Hematopoietic multipotent progenitor cell treated with erythropoietin and hydrocortisone succinate and interleukin-3 and kit ligand, for 15 days (in vitro differentiated cells): ENCODE results near the gene HMCN2.
"Not testable (repeated sequence)": the region's sequence is repeated elsewhere in the genome, so short reads cannot be mapped to it uniquely, and the experiment has no call there.

Experiments
- DNase-seq: peaks from one replicate; pipeline ENCODE4 v3.0.0-alpha.2; 2015; ENCODE audit warnings: low spot score

Gene HMCN2

DNA sequence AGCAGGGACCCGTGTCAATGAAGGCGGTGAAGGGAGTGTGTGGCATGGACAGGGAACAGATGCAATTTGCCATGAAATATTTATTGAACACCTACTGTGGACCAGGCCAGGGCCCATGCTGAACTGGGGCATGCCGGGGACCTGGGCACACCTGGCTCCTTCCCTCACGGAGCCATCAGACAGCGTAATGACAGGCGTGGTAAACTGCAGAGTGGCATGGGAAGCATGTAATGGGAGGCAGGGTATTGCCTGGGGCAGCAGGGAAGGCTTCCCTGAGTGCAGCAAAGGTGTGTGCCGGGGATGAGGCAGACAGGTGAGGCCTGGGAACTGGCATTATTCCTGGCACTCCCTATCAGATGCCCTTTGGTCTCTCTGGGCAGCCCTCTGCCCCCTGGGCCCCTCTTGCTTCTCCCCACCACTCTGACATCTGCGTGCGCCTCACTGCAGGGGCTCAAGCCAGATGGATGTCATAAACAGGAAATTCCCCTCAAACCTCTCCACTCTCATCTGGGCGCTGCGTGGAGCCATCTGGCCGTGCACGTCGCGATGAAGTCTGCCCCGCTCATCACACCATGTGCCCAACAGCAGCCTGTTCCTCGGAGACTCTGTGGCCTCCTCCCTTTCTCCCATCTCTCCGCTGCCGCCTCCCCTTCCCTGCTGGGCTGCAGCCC, 67.6 kb downstream of the HMCN2 start:
- DNase-seq, result no peak

DNA sequence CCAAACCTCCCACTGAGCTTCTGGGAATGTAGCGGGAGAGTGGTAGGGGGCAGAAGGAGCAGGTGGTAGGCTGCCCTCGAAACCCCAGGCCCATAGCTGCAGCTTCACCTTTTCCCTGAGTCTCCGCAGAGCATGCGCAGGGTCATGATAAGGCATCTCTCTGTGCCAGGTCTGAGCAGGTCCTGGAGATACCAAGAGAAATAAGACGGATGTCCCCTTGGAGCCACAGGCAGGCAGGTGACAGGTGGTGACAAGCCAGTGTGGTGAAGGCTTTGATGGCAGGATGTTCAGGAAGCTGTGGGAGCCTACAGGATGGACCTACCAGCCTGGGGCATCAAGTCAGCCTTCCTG, 68.1 kb downstream of the HMCN2 start:
- DNase-seq, result no peak

DNA sequence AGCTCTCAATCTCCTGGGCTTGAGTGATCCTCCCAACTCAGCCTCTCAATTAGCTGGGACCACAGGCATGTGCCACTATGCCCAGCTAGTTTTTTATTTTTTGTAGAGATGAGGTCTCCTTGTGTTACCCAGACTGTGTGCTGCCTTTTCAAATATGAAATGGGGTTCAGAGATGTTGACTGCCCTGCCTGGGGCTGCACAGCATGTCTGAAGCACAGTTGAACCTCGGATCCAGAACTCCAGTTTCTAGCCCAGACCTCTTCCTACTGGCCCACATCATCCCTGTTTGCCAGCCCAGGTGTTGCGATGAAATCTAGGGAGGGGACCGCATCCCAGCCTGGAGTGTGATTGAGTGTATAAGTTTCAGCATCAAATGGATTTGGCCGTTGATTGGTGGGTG, 69.4 kb downstream of the HMCN2 start:
- no peak for DNase-seq

DNA sequence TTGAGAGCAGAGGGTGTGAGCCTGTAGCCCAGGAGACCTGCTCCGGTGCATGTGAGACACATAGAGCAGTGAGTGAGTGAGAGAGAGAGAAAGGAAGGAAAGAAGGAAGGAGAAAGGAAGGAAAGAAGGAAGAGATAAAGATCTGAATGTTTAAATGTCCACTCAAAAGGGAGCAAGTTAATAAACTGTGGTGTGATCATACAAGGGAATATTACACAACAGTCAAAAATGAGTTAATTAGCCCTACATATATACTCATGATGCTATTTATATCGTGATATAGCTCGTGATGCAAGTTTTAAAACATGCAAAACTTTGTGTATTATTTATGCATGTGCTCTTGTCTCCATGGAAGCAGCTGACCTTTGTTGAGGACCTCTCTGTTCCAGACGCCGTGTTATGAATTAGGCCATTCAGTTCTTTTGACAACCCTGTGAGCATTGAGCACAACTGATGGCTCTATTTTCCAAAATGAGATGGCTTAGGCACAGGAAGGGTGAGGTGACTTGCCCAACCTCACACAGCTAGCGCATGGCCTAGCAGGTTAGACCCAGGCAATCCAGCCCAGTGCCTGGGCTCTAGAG, 70.6 kb downstream of the HMCN2 start:
- DNase-seq, result no peak

DNA sequence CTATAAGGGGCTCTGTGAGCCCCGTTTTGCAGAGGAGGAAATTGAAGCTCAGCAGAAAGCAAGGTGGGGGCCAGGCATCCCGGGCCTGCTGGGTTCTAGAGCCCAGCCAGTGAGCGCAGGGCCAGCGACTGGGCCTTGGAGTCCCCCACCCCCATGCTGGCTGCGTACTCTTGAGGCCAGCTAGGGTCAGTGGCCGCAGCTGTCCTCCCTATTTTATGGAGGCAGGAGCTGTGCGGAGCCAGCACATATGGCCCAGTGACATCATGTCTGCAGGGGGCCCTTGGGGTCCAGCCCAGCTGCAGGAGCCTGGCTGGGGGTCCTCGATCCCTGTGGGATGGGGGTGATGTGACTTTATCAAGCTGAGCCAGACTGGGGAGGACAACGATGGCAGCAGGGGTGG, 71.3 kb downstream of the HMCN2 start:
- DNase-seq, result no peak

DNA sequence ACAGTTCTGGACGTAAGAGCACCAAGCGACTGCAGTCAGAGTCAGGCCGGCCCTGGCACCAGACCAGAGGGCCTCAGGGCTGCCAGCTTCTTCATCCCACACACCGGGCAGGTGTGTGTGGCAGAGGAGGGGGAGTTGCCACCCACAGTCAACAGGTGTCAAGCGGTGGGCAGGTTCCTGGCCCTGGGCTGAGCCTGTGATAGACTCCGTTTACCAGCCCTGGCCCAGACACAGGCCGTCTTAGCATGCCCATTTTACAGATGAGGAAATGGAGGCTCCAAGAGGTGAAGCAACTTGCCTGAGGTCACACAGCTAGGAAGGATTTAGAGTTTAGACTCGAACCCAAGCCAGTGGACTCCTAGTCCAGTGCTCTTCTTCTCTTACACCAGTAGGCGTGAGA, 71.8 kb downstream of the HMCN2 start:
- no peak for DNase-seq

DNA sequence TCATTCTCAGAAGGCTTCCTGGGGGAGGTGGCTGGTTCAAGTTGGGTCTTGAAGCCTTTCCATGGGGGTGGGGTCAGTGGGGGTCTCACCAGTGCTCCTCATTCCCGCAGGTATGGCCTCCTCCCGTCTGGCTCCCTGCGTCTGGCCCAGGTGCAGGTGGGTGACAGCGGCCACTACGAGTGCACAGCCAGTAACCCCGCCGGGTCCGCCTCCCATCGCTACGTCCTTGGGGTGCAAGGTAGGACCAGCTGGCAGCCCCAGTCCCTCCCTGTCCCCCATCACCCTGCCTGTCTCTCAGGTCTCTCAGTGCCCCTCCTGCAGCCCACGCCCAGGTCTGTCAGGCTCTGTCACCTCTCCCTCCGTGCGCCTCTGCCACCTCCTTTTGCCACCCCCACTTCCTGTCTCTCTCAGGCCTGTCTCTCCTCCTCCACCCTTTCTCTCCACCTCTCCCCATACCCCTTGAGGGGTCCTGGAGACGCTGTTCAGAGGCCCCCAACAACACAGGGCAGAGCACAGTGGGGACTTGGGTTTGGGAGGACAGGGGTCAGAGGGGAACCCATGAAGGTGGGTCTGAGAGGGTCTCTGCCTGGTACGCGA, 72.3 kb downstream of the HMCN2 start:
- DNase-seq, result no peak

DNA sequence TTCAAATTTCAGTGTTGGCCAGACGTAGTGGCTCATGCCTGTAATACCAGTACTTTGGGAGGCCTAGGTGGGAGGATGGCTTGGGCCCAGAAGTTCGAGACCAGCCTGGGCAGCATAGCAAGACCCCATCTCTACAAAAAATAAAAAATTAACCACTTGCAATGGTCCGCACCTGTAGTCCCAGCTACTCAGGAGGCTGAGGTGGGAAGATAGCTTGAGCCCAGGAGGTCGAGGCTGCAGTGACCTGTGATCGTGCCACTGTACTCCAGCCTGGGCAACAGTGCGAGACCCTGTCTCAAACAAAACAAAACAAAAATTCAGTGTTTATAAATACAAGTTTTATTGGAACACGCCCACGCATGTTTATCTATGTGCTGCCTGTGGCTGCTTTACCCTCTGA, 73.3 kb downstream of the HMCN2 start:
- not testable (repeated sequence) for DNase-seq

DNA sequence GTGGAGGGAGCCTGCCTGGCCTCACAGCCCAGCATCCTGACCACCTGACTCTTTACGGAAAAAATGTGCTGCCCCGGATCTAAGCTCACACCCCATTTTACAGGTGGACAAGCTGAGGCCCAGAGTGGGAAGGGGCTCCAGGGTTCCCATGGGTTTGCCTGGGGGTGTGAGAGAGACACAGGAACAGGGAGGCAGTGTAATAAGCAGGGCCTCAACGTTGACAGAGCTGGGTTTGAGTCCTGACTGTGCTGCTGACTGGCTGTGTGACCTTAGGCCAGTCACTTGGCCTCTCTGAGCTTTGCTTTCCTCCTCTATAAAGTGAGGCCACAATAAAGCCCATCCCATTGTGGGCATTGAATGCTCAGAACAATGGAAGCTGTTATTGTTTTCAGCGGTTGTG, 73.7 kb downstream of the HMCN2 start:
- no peak for DNase-seq

DNA sequence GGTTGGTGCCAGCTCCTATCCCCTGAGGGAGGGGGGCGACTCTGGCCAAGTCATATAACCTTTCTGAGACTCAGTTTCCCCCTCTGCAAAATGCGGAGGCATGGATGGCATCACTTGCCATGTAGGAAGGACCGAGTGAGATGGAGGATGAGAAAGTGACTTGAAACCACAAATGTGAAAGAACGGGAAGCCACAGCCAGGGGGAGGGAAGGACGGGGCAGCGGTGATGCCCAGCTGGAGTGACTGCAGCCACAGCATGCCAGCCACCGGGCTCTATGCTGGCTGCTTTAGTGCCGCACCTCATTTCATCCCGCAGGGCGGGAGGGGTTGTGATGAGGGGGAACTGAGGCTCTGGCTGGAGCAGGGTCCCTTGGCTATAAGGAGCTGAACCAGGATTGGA, 74.5 kb downstream of the HMCN2 start:
- no peak for DNase-seq

DNA sequence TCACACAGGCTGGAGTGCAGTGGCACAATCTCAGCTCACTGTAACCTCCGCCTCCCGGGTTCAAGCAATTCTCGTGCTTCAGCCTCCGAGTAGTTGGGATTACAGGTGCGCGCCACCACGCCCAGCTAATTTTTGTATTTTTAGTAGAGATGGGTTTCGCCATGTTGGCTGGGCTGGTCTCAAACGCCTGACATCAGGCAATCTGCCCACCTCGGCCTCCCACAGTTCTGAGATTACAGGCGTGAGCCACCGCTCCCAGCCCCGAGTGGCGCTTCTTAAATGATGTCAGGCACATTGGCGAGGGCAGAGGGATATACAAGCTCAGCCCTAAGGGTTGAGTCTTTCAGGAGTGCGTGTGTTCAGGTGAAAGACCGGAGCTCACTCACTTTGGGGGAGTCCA, 75.0 kb downstream of the HMCN2 start:
- not testable (repeated sequence) for DNase-seq

DNA sequence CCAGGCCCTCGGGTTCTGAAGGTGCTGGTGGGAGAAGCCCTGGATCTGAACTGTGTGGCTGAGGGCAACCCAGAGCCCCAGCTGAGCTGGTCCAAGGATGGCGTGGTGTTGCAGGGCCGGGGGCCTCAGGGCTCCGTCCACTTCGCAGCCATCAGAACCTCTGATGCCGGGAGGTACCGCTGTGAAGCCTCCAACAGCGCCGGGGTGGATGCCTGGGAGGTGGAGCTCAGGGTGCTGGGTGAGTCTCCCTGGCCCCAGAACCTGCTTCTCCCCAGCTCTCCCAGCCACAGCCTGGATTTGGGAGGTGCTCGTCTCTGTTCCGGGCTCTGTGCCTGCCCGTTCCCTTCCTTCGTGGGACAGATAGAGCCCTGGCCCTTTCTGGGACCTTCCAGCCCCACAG, 75.6 kb downstream of the HMCN2 start:
- no peak for DNase-seq

DNA sequence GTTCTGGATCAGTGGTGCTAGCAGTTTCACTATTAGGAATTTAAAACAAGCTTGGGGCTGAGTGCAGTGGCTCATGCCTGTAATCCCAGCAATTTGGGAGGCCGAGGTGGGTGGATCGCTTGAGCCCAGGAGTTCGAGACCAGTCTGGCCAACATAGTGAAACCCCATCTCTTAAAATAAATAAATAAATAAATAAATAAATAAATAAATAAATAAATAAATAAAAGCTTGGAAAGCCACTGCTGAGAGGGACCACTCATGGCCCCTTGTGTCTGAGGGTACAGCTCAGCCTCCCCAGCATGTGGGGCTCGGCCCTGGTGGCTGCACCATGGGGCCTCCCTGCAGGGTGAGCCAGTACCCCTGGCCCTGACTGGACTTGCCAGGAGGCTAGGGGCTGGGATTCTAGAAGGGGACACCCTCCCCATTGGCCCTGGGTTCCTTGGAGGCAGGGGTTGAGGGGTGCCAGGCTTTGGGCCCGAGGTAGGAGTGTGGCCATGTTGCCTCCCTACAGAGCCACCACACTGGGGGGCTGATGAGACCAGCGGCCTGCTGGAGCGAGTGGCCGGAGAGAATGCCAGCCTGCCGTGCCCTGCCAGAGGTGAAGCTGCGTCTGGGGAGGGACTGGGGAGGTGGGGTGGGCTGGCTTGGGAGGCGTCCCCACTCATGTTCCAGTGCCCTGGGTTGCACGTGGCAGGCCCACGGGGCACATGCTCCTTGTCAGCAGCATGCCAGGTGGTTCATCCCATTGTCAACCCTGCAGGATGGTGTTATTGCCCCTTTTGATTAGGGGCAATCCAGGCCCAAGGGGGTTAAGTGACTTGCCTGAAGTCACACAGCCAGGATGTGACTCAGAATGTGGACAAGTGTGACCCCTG, 76.5 kb downstream of the HMCN2 start:
- no peak for DNase-seq

DNA sequence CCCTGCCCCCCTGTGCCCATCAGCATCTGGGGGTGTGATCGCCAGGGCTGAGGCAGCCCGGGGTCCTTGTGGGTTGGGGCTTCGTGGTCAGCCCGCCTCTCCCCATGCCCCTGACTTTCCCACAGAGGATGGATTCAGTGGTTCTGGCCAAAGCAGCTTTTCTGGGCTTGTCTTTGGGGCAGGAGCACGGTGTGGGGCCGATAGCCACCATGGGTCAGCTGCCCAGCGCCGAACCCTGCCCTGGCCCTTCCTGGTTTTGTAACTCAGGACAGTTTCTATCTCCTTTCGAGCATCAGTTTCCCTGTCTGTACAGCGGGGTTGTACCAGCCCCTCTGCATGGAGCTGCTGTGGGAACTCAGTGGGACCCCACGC, 77.1 kb downstream of the HMCN2 start:
- no peak for DNase-seq

DNA sequence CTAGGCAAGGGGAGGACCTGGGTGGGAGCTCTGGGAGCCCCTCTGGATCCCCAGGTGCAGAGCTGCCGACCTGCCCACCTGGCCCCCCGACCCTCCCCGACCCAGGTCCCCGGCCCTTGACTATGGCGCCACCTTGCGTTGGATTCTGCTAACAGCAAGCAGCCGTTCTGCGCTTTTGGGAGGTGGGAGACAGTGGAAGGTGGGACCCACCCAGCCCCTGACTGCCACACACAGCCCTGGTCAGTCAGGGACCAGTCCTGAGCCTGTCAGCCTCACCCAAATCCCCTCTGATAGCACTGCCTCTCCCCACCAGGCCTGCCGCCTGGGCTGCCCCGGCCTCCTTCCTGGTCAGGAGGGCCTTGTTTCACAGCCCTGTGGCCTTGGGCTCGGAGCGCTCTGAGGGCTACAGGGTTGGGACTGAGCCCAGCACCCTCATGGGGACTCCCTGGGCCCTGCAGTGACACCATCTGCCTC, 77.9 kb downstream of the HMCN2 start:
- DNase-seq, result peak; percentile 24

DNA sequence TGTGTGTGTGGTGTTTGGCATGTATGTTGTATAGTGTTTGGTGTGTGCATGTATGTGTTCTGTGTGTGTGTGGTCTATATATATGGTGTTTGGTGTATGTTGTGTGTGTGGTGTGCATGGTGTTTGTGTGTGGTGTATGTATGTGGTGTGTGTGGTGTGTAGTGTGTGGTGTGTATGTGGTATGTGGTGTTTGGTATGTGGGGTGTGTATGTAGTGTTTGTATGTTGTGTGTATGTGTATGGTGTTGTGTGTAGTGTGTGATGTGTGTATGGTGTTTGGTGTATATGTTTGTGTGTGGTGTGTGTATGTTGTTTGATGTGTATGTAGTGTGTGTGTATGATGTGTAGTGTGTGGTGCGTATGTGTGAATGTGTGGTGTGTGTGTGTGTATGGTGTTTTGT, 78.8 kb downstream of the HMCN2 start:
- DNase-seq, result no peak

DNA sequence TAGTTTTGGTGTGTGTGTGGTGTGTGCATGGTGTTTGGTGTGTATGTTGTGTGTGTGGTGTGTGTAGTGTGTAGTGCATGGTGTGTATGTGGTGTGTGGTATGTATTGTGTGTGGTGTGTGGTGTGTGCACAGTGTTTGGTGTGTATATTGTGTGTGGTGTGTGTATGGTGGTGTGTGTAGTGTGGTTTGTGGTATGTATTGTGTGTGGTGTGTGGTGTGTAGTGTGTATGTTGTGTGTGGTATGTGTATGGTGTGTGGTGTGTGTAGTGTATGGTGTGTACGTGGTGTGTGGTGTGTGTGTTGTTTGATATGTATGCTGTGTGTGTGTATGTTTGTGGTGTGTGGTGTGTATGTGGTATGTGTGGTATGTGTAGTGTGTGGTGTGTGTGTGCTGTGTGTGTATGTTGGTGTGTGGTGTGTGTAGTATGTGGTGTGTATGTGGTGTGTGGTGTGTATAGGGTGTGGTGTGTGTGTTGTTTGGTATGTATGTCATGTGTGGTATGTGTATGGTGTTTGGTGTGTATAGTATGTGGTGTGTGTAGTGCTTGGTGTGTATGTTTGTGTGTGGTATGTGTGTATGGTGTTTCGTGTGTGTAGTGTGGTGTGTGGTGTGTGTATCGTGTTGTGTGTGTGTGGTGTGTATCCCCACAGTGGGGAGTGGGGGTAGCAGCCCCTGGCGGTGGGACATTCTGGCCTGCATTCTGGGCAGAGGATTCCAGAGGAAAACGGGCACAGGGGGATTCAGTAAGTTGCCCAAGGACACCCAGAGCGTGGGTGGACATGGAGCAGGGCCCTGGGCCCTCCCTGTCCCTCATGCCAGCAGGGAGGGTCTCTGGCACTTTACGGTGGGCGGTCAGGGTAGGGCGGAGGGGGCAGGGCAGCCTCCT, 79.7 kb downstream of the HMCN2 start:
- no peak for DNase-seq

DNA sequence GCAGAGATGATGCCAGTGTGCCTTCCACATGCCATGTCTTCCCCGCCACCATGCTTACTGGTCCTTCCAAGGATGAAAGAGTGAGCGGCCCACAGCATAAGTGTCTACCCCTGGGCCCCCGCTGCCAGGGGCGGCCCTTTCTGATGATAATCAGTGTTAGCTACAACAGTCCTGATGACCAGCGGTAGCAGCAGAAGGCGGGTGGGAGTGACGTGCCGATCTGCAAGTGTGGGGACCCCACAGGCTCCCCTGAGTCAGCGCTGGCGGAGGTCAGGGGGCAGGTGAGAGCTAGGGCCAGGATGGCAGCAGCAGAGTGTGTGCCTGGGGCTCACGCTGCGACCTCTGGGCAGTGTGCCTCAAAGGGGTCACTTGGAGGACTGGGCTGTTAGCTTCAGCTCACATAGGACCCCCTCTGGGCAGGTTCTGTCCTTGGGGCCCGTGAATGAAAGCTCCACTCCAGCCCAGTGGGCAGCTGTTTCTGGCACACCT, 80.4 kb downstream of the HMCN2 start:
- no peak for DNase-seq

DNA sequence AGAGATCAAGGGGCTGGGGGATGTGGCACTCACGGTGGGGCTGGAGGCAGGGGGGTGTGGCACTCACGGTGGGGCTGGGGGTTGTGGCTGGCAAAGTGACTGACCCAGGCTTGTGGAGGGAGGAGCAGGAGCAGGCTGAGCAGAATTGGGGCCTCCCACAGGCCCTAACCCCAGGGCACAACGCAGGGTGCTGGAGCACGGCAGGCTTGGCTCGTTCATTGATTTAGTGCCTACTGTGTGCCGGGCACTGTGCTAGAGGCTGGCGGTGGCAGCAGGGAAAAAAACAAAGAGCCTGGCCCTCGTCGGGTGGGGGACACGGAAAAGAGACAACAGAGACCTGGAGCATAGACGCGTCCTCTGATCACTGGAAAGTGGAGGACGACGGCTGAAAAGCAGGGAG, 80.9 kb downstream of the HMCN2 start:
- DNase-seq, result no peak

DNA sequence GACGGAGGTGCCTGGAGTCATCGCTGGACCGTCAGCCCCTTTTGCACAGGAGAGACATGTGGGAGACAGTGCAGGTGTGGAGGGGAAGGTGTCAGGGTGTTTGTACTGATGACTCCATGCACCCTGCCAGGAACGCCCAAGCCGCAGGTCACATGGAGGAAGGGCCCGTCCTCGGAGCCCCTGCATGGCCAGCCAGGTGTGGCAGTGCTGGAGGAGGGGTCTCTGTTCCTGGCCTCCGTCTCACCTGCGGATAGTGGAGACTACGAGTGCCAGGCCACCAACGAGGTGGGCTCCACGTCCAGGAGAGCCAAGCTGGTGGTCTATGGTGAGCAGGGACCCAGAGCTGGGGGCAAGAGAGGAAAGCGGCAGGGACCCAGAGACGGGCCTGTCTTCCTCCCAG, 81.5 kb downstream of the HMCN2 start:
- no peak for DNase-seq

DNA sequence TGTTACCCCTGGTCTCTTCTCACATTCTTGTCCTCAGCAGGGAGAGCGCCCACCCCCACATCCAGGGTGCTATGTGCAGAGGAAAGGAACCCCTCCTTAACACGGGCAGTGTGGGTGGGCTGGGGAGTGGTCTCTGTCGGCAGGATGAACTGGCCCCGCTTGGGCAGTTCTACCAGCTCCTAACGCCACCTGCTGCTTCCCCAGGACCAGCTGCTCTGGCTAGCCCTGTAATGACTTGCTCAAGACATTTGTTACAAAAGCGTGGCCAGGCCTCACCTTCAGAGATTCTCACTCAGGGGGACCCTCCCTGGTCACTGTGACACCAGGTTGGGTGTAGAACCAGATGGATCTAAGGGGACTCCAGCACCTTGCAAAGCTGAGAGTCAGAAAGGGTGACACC, 82.4 kb downstream of the HMCN2 start:
- DNase-seq, result no peak

DNA sequence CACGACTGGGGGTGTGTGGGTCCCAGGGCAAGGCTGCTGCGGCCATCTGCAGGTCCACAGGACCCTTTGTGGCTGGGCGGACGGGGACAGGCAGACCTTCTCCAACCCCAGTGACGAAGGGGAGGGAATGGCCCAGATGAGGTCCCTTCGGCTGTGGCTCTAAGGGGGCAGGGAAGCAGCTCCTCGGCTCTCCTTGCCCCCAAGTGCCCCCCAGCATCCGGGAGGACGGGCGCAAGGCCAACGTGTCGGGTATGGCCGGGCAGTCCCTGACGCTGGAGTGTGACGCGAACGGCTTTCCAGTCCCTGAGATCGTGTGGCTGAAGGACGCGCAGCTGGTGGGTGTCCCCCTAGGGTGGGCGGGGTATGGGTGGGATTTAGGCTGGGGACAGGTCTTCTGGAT, 82.8 kb downstream of the HMCN2 start:
- no peak for DNase-seq
